ENCODE data around the gene L3MBTL4.

The L3MBTL4 gene

DNA sequence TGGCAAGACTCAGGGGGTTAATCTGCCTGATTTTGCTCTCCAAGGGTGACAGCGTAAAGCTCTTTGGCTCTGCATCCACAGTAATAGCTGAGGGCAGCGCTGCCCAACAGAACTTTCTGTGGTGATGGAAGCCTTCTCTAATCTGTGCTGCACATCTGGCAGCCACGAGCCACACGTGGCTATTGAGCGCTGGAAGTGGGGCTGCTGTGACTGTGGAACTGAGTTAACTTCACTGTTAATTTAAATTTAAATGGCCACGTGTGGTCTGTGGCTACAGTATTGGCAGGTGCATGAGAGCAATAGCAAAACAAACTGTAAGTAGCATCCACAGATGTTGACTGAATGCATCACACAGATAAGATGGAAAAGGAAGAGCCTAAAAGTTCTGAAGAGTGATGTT is 472.1 kb downstream of the L3MBTL4 start:
- DNase-seq, result no peak

DNA sequence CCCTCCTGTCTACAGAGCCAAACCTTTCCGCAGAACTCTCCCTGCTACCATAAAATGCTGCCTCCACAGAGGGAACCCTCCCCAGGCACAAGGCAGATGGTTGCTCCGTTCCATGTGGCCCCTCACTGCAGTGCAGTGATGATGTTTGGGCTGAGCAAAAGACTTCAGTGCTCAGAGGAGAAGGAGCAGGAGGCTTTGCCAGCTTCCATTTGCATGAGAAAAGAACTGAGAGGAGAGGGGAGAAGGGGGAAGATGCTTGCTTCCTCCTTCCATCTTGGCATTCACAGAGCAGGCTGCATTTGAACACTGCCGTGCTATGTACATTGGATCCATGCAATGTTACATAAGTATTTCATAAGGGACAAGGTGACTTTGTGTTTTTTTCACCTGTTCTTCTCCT is 472.8 kb downstream of the L3MBTL4 start:
- DNase-seq, result no peak

GRCh38 chr18:5939801-5940667 is 474.7 kb downstream of the L3MBTL4 start:
- no peak for DNase-seq

- DNase-seq, result no peak
These were observed 476.9 kb downstream of the L3MBTL4 start for GRCh38 chr18:5937795-5938194.

DNA sequence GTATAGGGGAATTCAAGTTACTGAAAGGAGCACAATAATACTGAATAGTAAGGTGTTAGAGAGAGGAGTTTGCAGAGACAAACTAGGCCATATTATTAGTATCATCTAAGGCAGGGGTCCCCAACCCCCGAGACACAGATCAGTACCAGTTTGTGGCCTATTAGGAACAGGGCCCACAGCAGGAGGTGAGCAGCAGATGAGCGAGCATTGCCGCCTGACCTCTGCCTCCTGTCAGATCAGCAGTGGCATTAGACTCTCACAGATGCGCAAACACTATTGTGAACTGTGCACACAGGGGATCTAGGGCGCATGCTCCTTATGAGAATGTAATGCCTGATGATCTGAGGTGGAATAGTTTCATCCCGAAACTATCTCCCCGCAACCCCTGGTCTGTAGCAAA is 477.6 kb downstream of the L3MBTL4 start:
- no peak for DNase-seq

DNA sequence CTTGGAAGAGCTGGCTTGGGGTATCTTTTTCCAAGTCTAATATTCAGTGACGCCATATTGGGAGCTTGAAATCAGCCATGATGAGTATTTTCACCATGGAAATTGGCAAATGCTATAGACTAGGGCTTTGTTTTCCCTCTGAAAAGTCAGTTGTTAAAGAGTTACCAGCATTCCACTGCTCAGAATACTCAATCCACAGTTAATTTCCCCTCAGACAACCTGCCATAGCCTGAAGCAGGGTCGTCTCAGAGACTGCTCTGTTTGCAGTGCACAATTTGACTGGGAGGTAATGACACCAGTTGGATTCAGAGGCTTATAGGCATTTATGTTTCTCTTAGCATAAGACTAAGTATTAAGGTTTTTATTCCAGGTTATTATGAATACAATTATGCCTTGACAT is 483.9 kb downstream of the L3MBTL4 start:
- DNase-seq, result no peak

- no peak for DNase-seq
These were observed 496.4 kb downstream of the L3MBTL4 start for GRCh38 chr18:5918205-5918858.

- no peak for DNase-seq
These were observed 499.8 kb downstream of the L3MBTL4 start for GRCh38 chr18:5914951-5915350.

DNA sequence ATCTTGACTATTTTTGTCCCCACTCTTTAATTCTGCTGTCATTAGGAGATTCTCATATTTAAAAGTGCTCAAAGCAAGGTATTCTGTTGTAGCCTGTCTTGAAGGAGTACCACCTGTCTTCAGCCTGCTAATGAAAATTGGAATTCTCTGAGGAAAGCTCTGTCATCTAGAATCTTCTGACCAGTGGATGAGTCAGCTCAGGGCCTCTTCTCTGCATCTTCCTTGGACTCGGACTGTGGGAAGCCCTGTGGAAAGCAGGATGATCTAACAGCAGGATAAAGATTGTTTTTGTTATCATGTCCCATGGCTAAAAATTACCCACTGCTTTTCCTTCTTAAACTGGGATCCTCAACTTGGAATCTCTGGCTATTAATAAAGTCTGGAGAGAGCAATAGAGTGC is 500.7 kb downstream of the L3MBTL4 start:
- DNase-seq, result no peak

DNA sequence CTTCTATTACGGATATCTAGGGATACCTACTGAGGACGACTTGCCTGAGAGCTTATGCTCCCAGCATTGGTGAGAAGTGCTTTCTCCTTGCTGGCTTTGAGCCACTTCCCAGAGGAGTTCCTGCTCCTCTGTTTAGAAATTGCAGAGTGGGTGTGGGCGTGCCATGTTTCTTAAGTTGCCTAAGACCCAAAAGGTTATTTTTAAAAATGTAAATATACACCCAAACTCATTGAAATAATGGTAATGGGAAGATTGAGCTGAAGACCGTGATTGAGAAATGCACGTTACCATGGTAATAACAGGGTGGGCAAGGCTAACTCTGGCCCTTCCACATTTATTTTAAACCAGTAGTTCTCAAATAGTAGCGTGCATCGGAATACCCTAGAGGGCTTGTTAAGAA is 502.1 kb downstream of the L3MBTL4 start:
- no peak for DNase-seq

GRCh38 chr18:5909125-5909524 is 505.6 kb downstream of the L3MBTL4 start:
- no peak for DNase-seq
